IMR-90 (cell line): ENCODE data around the gene MAPRE3. TPM values are rescaled to one million over a fixed set of nuclear protein-coding genes. Genes with fewer than 3 reads are reported as not detected.

Experiments
- ATAC-seq: fragments of 200-7000 bp; cut with Tn5 transposase; 2 replicates; pipeline ENCODE4 v1.9.1; 2020; ENCODE audit warnings: low read depth, mild to moderate bottlenecking, moderate library complexity
- BruUV-seq: library from RNA; stranded (reverse); fragments of 400-500 nt; replicated peaks from 2 replicates; lab custom pipeline; 2021; lab: Mats Ljungman, UMichigan
- CTCF ChIA-PET: fragments of 300-600 bp; formaldehyde crosslinking; extraction: SDS; loops from one replicate; lab custom pipeline; 2021; ENCODE audit warnings: antibody characterized with exemption; lab: Yijun Ruan, JAX
- POLR2A ChIA-PET: fragments of 300-600 bp; sonication (Branson Sonifier 250); formaldehyde crosslinking; loops from one replicate; lab custom pipeline; 2022; ENCODE audit warnings: antibody characterized with exemption; ENCODE audit not compliant: unreplicated experiment; lab: Charles Lee
- DNase-seq: peaks from one replicate; pipeline ENCODE4 v3.0.0; 2013
- H2AFZ ChIP-seq: replicated peaks from 2 replicates; pipeline ENCODE3; 2013; ENCODE audit warnings: low read length, mild to moderate bottlenecking; ENCODE audit not compliant: poor library complexity
- H2AK5ac ChIP-seq: 2 replicates; pipeline ENCODE4 v1.6.1; 2013; ENCODE audit warnings: low read depth, low read length, inconsistent platforms
- H2AK9ac ChIP-seq: replicated peaks from 2 replicates; pipeline ENCODE3; 2013; ENCODE audit warnings: mild to moderate bottlenecking, low read depth, low read length, moderate library complexity; ENCODE audit not compliant: poor library complexity
- H2BK120ac ChIP-seq: 2 replicates; pipeline ENCODE4 v1.6.1; 2013; ENCODE audit warnings: low read depth, low read length, inconsistent platforms
- H2BK15ac ChIP-seq: 3 replicates; pipeline ENCODE4 v1.6.1; 2013; ENCODE audit warnings: low read depth, low read length, inconsistent platforms
- H2BK20ac ChIP-seq: 2 replicates; pipeline ENCODE4 v1.6.1; 2013; ENCODE audit warnings: low read depth, mild to moderate bottlenecking, inconsistent platforms, low read length, moderate library complexity
- H2BK5ac ChIP-seq: 2 replicates; pipeline ENCODE4 v1.6.1; 2013; ENCODE audit warnings: mild to moderate bottlenecking, low read depth, low read length, inconsistent platforms; ENCODE audit not compliant: poor library complexity, severe bottlenecking
- H3K14ac ChIP-seq: replicated peaks from 2 replicates; pipeline ENCODE4 v1.6.1; 2013; ENCODE audit warnings: low read depth, low read length, inconsistent platforms
- H3K18ac ChIP-seq: 2 replicates; pipeline ENCODE4 v1.6.1; 2013; ENCODE audit warnings: low read depth, low read length, control low read depth
- H3K23ac ChIP-seq: 2 replicates; pipeline ENCODE4 v1.6.1; 2013; ENCODE audit warnings: low read depth, low read length, inconsistent platforms
- H3K27ac ChIP-seq: 2 replicates; pipeline ENCODE4 v1.5.1; 2013; ENCODE audit warnings: mild to moderate bottlenecking, control low read depth, low read length; ENCODE audit not compliant: insufficient read depth
- H3K27me3 ChIP-seq: 2 replicates; pipeline ENCODE4 v1.6.1; 2013; ENCODE audit warnings: low read length; ENCODE audit not compliant: control insufficient read depth, insufficient read depth
- H3K36me3 ChIP-seq: 2 replicates; pipeline ENCODE4 v1.6.1; 2013; ENCODE audit warnings: low read length, mixed read lengths; ENCODE audit not compliant: control insufficient read depth, insufficient read depth
- H3K4ac ChIP-seq: 2 replicates; pipeline ENCODE4 v1.6.1; 2013; ENCODE audit warnings: low read depth, low read length, inconsistent platforms
- H3K4me1 ChIP-seq: 2 replicates; pipeline ENCODE4 v1.6.1; 2013; ENCODE audit warnings: low read length, mixed read lengths; ENCODE audit not compliant: control insufficient read depth, insufficient read depth
- H3K4me2 ChIP-seq: 2 replicates; pipeline ENCODE4 v1.6.1; 2013; ENCODE audit warnings: low read depth, mild to moderate bottlenecking, control low read depth, low read length, moderate library complexity
- H3K4me3 ChIP-seq: 2 replicates; pipeline ENCODE4 v1.5.1; 2013; ENCODE audit warnings: low read depth, mild to moderate bottlenecking, control low read depth, low read length, moderate library complexity; ENCODE audit not compliant: insufficient read depth
- H3K56ac ChIP-seq: 2 replicates; pipeline ENCODE4 v1.6.1; 2013; ENCODE audit warnings: low read length, inconsistent platforms; ENCODE audit not compliant: insufficient read depth; ENCODE audit errors: extremely low read depth
- H3K79me1 ChIP-seq, 2 experiments: 2 replicates each; pipeline ENCODE4 v1.6.1; 2013; ENCODE audit warnings: low read length in 2 of 2, inconsistent platforms in 1 of 2, low read depth in 1 of 2
- H3K9ac ChIP-seq: 2 replicates; pipeline ENCODE4 v1.6.1; 2013; ENCODE audit warnings: low read depth, low read length, control low read depth
- H3K9me1 ChIP-seq: 2 replicates; pipeline ENCODE4 v1.6.1; 2013; ENCODE audit warnings: low read length, inconsistent platforms; ENCODE audit not compliant: insufficient read depth
- H3K9me3 ChIP-seq: 2 replicates; pipeline ENCODE4 v1.6.1; 2013; ENCODE audit warnings: low read length; ENCODE audit not compliant: control insufficient read depth, insufficient read depth
- H4K20me1 ChIP-seq: 2 replicates; pipeline ENCODE4 v1.6.1; 2013; ENCODE audit warnings: low read length, inconsistent platforms; ENCODE audit not compliant: insufficient read depth
- H4K5ac ChIP-seq: 2 replicates; pipeline ENCODE4 v1.6.1; 2013; ENCODE audit warnings: mild to moderate bottlenecking, low read depth, low read length, control low read depth
- H4K8ac ChIP-seq, 2 experiments: 2 replicates each; pipeline ENCODE4 v1.6.1; 2013; ENCODE audit warnings: low read depth in 2 of 2, low read length in 2 of 2, control low read depth in 1 of 2, inconsistent platforms in 1 of 2
- H4K91ac ChIP-seq: 2 replicates; pipeline ENCODE4 v1.6.1; 2013; ENCODE audit warnings: low read depth, low read length, inconsistent platforms; ENCODE audit not compliant: insufficient read depth
- RAD21 ChIP-seq: IDR thresholded peaks from 2 replicates; pipeline ENCODE4 v1.6.1; 2012; ENCODE audit warnings: low read length, improper control_type of control experiment
- WGBS, 2 experiments: methylation state at CpG; one replicate each; pipeline versions ENCODE4 v1.1.5 to v1.1.7; 2013; ENCODE audit warnings: missing lambda C conversion rate in 2 of 2; ENCODE audit not compliant: insufficient read length in 1 of 2; ENCODE audit errors: extremely low coverage in 2 of 2; 5-methylcytosine and 5-hydroxymethylcytosine counted together
- dilution Hi-C: fragments of 300-500 bp; cut with HindIII; formaldehyde crosslinking; loops from one replicate; pipeline ENCODE4 v1.14.3; 2018; ENCODE audit warnings: low sequenced_read_pairs; ENCODE audit not compliant: unreplicated experiment
- in situ Hi-C: fragments of 300-500 bp; cut with MboI; formaldehyde crosslinking; loops from 3 replicates; pipeline ENCODE4 v1.14.3; 2019; ENCODE audit warnings: low sequenced_read_pairs, inconsistent platforms, mixed read lengths
- intact Hi-C: fragments of 100-400 bp; cut with micrococcal nuclease; formaldehyde crosslinking; loops from 2 replicates; pipeline ENCODE4 v1.10.0; 2022
- polyA plus RNA-seq, 3 experiments: library from polyadenylated mRNA; depleted of rRNA; stranded (reverse); fragments of >200 nt; gene quantifications; 2 replicates each; pipeline ENCODE4 v1.2.3, GENCODE V29; 2012; ENCODE audit warnings: low replicate concordance in 1 of 3
- total RNA-seq: library from RNA; depleted of rRNA; stranded (reverse); fragments of >200 nt; gene quantifications from 2 replicates; pipeline ENCODE4 v1.2.3, GENCODE V29; 2012
- TF ChIP-seq, protein P1 (sequence below): fragments of 150-350 bp; IDR thresholded peaks from 2 replicates; pipeline ENCODE4 v1.6.1; 2017; ENCODE audit warnings: mild to moderate bottlenecking, antibody characterized with exemption, low read length, low read depth

Gene MAPRE3
- total and polyA plus RNA-seq, 2 of the 4 experiments (the other 2 are of a cell fraction) = 1.8 to 20.3 TPM

DNA sequence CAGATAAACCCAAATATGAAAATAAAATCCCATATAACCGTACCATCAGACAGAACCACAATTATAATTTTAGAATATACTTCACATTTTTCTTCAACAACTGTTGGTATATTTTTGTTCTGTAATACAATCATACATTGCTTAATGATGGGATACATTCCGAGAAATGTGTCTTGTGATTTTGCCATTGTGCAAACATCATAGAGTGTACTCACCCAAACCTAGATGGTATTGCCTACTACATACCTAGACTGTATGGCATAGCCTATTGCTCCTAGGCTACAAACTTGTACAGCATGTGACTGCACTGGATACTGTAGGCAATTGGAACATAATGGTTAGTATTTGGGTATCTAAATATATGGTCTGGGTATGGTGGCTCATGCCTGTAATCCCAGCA, 30.6 kb downstream of the MAPRE3 start:
- Histone ChIP-seq H4K20me1 (no peaks in the 10 kb centered on the region; the same call in 1 of the 2 replicates), H3K4ac (no peak overlapping the region), H4K5ac (no peak overlapping the region), H2AFZ (no peak overlapping the region), H3K36me3 (no peaks in the 10 kb centered on the region), H3K14ac (no peak overlapping the region), H3K9me1 (peaks cover 15% of the 10 kb centered on the region), H3K18ac (no peak overlapping the region), H2AK5ac (no peak overlapping the region), H3K56ac (no peak overlapping the region), H3K4me3 (no peak overlapping the region), H3K23ac (no peak overlapping the region), H2BK120ac (no peak overlapping the region), H4K8ac (no peak overlapping the region), H3K27ac (no peak overlapping the region), H3K4me2 (no peak overlapping the region), H3K9ac (no peak overlapping the region), H2AK9ac (no peak overlapping the region), H2BK5ac (no peak overlapping the region), H3K9me3 (no peaks in the 10 kb centered on the region), H4K91ac (no peak overlapping the region), H3K27me3 (no peaks in the 10 kb centered on the region; the same call in 1 of the 2 replicates), H2BK20ac (no peak overlapping the region), H2BK15ac (no peak overlapping the region), H3K79me1 (peaks cover 0 to 4% of the 10 kb centered on the region in 2 experiments; a peak in 1 of 4 replicates), H3K4me1 (peaks cover 4% of the 10 kb centered on the region; the same call in 1 of the 2 replicates)
- intact Hi-C loops = no loop called here
- in situ Hi-C loops = no loop called here
- WGBS, 2 experiments = no CpG with 5 or more reads among the region's 2 CpGs
- TF ChIP-seq RAD21 = no peak
- TF ChIP-seq, protein P1, sequence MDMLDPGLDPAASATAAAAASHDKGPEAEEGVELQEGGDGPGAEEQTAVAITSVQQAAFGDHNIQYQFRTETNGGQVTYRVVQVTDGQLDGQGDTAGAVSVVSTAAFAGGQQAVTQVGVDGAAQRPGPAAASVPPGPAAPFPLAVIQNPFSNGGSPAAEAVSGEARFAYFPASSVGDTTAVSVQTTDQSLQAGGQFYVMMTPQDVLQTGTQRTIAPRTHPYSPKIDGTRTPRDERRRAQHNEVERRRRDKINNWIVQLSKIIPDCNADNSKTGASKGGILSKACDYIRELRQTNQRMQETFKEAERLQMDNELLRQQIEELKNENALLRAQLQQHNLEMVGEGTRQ = no peak
- ChIA-PET CTCF (no interaction called here), POLR2A (no interaction called here)
- dilution Hi-C loops = no loop called here
- ATAC-seq (no peak), DNase-seq (no peak)
- no TSS peak for BruUV-seq
